Hepatocyte (in vitro differentiated cells): Measurements from ENCODE around the gene SIT1. TPM values are rescaled to one million over a fixed set of nuclear protein-coding genes. Genes with fewer than 3 reads are reported as not detected.

Source experiments
- DNase-seq: peaks from one replicate; pipeline ENCODE4 v3.0.0-alpha.2; 2016; ENCODE audit warnings: low spot score
- H2AFZ ChIP-seq: fragments of 200-600 bp; sonication (generic); 2 replicates; pipeline ENCODE4 v1.6.0; 2016; ENCODE audit warnings: antibody characterized with exemption, mild to moderate bottlenecking
- H3K27ac ChIP-seq: fragments of 200-600 bp; sonication (generic); 2 replicates; pipeline ENCODE4 v1.5.1; 2016; ENCODE audit warnings: mild to moderate bottlenecking
- H3K27me3 ChIP-seq: fragments of 200-600 bp; sonication (generic); 2 replicates; pipeline ENCODE4 v1.6.1; 2016
- H3K36me3 ChIP-seq: fragments of 200-600 bp; sonication (generic); replicated peaks from 2 replicates; pipeline ENCODE4 v1.5.1; 2016; ENCODE audit warnings: low read depth; ENCODE audit not compliant: insufficient read depth
- H3K4me1 ChIP-seq: fragments of 200-600 bp; sonication (generic); 2 replicates; pipeline ENCODE4 v1.5.1; 2016; ENCODE audit warnings: mild to moderate bottlenecking, moderate library complexity; ENCODE audit not compliant: insufficient read depth
- H3K4me2 ChIP-seq: fragments of 200-600 bp; sonication (generic); 2 replicates; pipeline ENCODE4 v1.6.0; 2016
- H3K4me3 ChIP-seq: fragments of 200-600 bp; sonication (generic); 2 replicates; pipeline ENCODE4 v1.5.1; 2016; ENCODE audit warnings: mild to moderate bottlenecking
- H3K79me2 ChIP-seq: fragments of 200-600 bp; sonication (generic); 2 replicates; pipeline ENCODE4 v1.6.0; 2017; ENCODE audit warnings: mild to moderate bottlenecking
- H3K9me2 ChIP-seq: fragments of 200-600 bp; sonication (generic); replicated peaks from 2 replicates; pipeline ENCODE4 v1.6.0; 2017; ENCODE audit warnings: mild to moderate bottlenecking; ENCODE audit not compliant: insufficient read depth
- H3K9me3 ChIP-seq: fragments of 200-600 bp; sonication (generic); 2 replicates; pipeline ENCODE4 v1.5.1; 2016; ENCODE audit warnings: low read depth, mild to moderate bottlenecking
- H4K20me1 ChIP-seq: fragments of 200-600 bp; sonication (generic); 2 replicates; pipeline ENCODE4 v1.6.0; 2016; ENCODE audit warnings: mild to moderate bottlenecking; ENCODE audit not compliant: insufficient read depth, poor library complexity, severe bottlenecking
- CTCF ChIP-seq: fragments of 200-600 bp; sonication (generic); IDR thresholded peaks from 2 replicates; pipeline ENCODE4 v1.5.1; 2016; ENCODE audit warnings: antibody characterized with exemption, mild to moderate bottlenecking; ENCODE audit not compliant: poor library complexity
- EZH2 ChIP-seq: fragments of 200-600 bp; sonication (generic); IDR thresholded peaks from 2 replicates; pipeline ENCODE4 v1.6.1; 2016; ENCODE audit warnings: antibody characterized with exemption, mild to moderate bottlenecking, borderline replicate concordance
- EZH2phosphoT487 ChIP-seq: fragments of 200-600 bp; sonication (generic); IDR thresholded peaks from one replicate; pipeline ENCODE4 v1.6.1; 2018; ENCODE audit warnings: antibody characterized with exemption, mild to moderate bottlenecking, low read depth, moderate library complexity; ENCODE audit not compliant: unreplicated experiment, severe bottlenecking
- WGBS: methylation state at CpG from one replicate; pipeline ENCODE4 v1.1.6; 2016; ENCODE audit warnings: low lambda C conversion rate; ENCODE audit errors: missing lambda C conversion rate; 5-methylcytosine and 5-hydroxymethylcytosine counted together
- polyA plus RNA-seq: library from polyadenylated mRNA; unstranded; fragments of >200 nt; fragmentation: Nextera tagmentation; extraction: Ambion mirVana; gene quantifications from 2 replicates; pipeline ENCODE4 v1.2.1, GENCODE V29; 2016
- total RNA-seq: library from RNA; depleted of rRNA; stranded (reverse); fragments of >200 nt; gene quantifications from 2 replicates; pipeline ENCODE4 v1.2.3, GENCODE V29; 2014

Gene SIT1
- total and polyA plus RNA-seq, 2 experiments from 2014 or later: not detected

- WGBS: 88% methylated on average over 17 of the region's 17 CpGs
- Histone ChIP-seq H3K36me3 (no peaks in the 10 kb centered on the region), H3K27ac (peak overlapping the region; percentile 98)
Observed at GRCh38 chr9:35656348-35656747, 5.6 kb upstream of the SIT1 start.

GRCh38 chr9:35653611-35654010 lies 2.9 kb upstream of the SIT1 start:
- Histone ChIP-seq H3K27me3 (no peaks in the 10 kb centered on the region), H3K36me3 (no peaks in the 10 kb centered on the region), H3K9me2 (no peaks in the 10 kb centered on the region), H3K79me2 (no peaks in the 10 kb centered on the region), H4K20me1 (no peaks in the 10 kb centered on the region), H3K27ac (no peak overlapping the region), H3K4me1 (peaks cover 5% of the 10 kb centered on the region), H3K9me3 (no peaks in the 10 kb centered on the region), H2AFZ (no peak overlapping the region), H3K4me2 (no peak overlapping the region), H3K4me3 (no peak overlapping the region)
- DNase-seq: no peak
- 95% methylated on average over 2 of the region's 2 CpGs for WGBS
- TF ChIP-seq EZH2: no peak
- TF ChIP-seq EZH2phosphoT487: no peak
- no peak for TF ChIP-seq CTCF

More at GRCh38 chr9:35656348-35656747, 5.6 kb upstream of the SIT1 start:
- H3K9me3 ChIP-seq: no peaks in the 10 kb centered on the region
- TF ChIP-seq EZH2: no peak
- no peak for TF ChIP-seq EZH2phosphoT487
- TF ChIP-seq CTCF: no peak
- H3K9me2 ChIP-seq: no peaks in the 10 kb centered on the region
- peaks cover 11% of the 10 kb centered on the region for H3K4me1 ChIP-seq
- no peaks in the 10 kb centered on the region for H4K20me1 ChIP-seq
- no peak overlapping the region for H3K4me3 ChIP-seq
- no peak overlapping the region for H3K4me2 ChIP-seq
- DNase-seq: no peak
- H3K79me2 ChIP-seq: peaks cover 11% of the 10 kb centered on the region
- H2AFZ ChIP-seq: no peak overlapping the region
- H3K27me3 ChIP-seq: no peaks in the 10 kb centered on the region

GRCh38 chr9:35652829-35653209 lies 2.1 kb upstream of the SIT1 start:
- Histone ChIP-seq H4K20me1 (no peaks in the 10 kb centered on the region), H3K36me3 (no peaks in the 10 kb centered on the region), H3K79me2 (no peaks in the 10 kb centered on the region), H2AFZ (no peak overlapping the region), H3K4me1 (peaks cover 5% of the 10 kb centered on the region), H3K4me2 (no peak overlapping the region), H3K9me2 (no peaks in the 10 kb centered on the region), H3K4me3 (no peak overlapping the region), H3K27me3 (no peaks in the 10 kb centered on the region), H3K27ac (peak overlapping the region; percentile 86), H3K9me3 (no peaks in the 10 kb centered on the region)
- TF ChIP-seq CTCF (no peak), EZH2 (no peak), EZH2phosphoT487 (no peak)
- WGBS: 87% methylated on average over 8 of the region's 8 CpGs
- DNase-seq: no peak
